Mucosa of gallbladder (tissue), 1 donor: ENCODE results near the gene HECW1. TPM values are rescaled to one million over a fixed set of nuclear protein-coding genes. Genes with fewer than 3 reads are reported as not detected.
"Not testable (repeated sequence)": the region's sequence is repeated elsewhere in the genome, so short reads cannot be mapped to it uniquely, and the experiment has no call there.

ENCODE experiments used
- DNase-seq: peaks from one replicate; pipeline ENCODE4 v3.0.0-alpha.2; 2020; ENCODE audit warnings: low spot score
- total RNA-seq: library from RNA; stranded (reverse); gene quantifications from one replicate; pipeline ENCODE4 v1.2.1, GENCODE V29; 2021
- donor health status: DM: no; HTN: no; CAD: no.

Gene HECW1
- total RNA-seq, 1 donor from 2014 or later: 3.8 TPM

GRCh38 chr7:43465581-43466554 lies 353.4 kb downstream of the HECW1 start:
- DNase-seq: no peak

DNA sequence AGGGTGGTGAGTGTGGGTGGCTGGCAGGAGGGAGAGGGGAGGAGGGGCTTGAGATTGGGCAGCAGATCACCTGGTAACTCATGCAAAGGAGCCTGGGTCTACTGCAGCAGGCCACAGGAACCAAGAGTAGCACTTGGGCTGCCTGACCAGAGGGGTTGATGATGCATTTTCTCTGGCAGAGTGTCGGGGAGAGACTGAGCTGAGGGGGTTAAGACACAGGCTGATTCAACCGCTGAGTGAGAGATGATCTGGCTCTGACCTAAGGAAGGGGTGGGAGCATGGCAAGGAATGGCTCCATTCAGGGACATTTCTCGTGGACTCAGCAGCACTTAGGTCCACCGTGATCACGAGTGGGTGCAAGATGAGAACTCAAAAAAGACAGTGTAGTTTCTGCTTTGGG lies 355.0 kb downstream of the HECW1 start:
- no peak for DNase-seq

DNA sequence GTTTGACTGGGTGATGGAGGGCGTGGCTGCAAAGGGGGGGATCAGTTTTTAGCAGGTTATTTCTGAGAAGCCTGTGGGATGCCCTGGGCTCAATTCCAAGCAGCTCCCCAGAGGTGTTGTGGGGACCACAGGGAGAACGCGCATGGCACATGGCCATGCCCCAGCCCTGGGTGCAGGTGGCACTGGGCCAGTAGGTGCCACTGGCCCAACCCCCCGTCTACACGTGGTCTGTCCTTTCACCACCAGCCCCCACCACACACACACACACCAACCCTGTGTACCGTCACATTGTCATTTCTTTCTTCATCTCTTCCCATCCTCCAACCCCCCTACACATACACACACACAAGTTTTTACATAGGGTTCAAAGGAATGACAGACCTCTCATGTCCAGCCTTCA lies 355.4 kb downstream of the HECW1 start:
- no peak for DNase-seq

DNA sequence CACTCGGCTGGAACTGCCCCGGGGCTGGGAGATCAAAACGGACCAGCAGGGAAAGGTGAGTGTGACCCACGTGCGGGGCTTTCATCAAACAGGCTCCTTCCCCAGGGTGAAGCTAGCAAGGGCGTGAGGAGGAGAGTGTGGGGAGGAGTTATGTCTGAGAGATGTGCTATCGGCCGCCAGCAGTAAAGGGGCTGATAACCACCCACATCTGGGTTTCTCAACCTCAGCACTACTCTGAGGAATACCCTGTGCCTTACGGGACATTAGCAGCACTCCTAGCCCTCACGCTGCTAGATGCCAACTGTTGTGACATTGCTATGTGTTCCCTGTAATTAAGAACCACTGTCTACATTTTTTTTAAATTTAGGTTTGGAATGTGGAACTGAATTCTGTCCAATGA lies 356.6 kb downstream of the HECW1 start:
- DNase-seq: no peak

DNA sequence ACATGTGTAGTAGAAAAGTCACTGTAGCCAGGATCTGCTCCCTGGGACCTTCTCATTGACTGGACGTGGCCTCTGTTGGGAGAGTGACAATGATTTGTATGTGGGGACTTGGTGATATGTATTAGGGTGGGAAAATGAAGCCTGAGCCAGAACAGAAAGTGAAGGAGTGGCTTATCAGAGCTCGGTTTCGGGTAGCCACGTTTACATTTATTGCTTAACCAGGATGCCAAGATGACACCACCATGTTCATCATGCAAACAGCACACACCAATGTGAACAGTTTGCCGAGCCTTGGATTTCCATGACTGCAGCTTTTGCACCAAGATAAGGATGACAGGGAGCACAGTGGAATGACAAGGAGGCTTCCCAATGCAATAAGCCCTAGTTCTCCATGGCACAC lies 357.7 kb downstream of the HECW1 start:
- DNase-seq: no peak

- DNase-seq: no peak
Measured at GRCh38 chr7:43475983-43476382, 363.5 kb downstream of the HECW1 start.

- no peak for DNase-seq
Measured at GRCh38 chr7:43476896-43477295, 364.4 kb downstream of the HECW1 start.

GRCh38 chr7:43479042-43479441 lies 366.6 kb downstream of the HECW1 start:
- no peak for DNase-seq

- no peak for DNase-seq
Measured at GRCh38 chr7:43479543-43479942, 367.1 kb downstream of the HECW1 start.

GRCh38 chr7:43480581-43480980 lies 368.1 kb downstream of the HECW1 start:
- DNase-seq: no peak

DNA sequence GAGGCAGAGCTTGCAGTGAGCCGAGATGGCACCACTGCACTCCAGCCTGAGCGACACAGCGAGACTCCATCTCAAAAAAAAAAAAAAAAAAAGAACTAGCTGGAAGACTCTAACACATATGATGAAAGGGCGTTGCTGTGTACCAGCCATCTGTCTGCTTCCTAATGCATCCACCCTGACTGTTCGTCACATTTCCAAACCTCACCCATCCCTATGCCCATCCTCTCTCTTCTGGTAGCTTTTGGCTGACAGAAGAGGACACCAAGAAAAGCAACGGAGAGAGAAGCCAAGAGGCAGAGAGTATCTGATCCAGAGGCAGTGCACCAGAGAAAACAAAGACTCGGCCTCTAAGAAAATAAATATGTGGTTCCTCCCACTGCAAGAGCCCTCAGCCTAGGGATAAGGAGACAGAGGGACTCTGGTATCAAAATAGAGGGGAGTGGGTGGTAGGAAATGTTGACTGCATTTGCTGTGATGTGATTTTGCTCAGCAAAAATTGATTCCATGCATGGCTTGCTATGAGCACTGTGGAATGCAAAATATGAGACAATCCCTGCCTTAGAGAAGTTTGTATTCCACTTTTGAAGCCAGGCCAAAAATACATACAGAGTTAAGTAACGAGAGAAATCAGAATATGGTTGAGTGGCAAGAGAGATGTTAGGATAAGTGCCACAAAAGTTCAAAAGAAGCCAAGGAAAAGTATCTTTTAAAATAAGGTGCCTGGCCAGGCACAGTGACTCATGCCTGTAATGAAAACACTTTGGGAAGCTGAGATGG lies 369.6 kb downstream of the HECW1 start:
- DNase-seq: no peak

DNA sequence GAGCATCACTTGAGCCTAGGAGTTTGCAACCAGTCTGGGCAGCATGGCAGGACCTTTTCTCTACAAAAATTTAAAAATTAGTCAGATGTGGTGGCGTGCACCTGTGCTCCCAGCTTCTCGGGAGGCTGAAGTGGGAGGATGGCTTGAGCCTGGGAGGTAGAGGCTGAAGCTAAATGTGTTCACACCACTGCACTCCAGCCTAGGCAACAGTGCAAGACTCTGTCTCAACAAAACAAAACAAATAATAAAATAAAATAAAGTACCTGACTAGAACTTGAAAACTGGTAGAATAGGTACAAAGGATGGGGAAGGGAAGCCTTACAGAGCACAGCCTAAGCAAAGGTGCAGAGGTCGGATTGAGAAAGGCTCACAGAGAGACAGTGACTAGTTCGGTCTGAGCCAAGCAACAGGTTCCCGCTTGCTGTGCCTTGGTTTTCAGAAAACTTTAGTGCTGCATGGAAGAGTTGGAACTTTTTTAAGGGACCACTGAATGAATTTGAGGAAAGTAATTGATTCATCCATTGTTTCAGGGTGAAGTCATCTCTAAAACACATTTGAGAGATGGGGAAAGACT lies 370.3 kb downstream of the HECW1 start:
- DNase-seq: no peak

- DNase-seq: no peak
Measured at GRCh38 chr7:43484678-43485395, 372.4 kb downstream of the HECW1 start.

DNA sequence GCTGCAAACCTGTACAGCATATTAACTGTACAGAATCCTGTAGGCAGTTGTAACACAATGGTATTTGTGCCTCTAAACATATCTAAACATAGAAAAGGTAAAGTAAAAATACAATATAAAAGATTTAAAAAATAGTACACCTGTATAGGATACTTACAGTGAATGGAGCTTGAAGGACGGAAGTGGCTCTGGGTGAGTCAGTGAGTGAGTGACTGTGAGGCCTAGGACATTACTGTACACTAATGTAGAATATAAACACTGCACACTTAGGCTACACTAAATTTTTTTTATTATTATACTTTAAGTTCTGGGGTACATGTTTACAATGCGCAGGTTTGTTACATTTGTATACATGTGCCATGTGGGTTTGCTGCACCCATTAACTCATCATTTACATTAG lies 373.1 kb downstream of the HECW1 start:
- no peak for DNase-seq

- DNase-seq: not testable (repeated sequence)
Measured at GRCh38 chr7:43486008-43486407, 373.6 kb downstream of the HECW1 start.

GRCh38 chr7:43486634-43487033 lies 374.2 kb downstream of the HECW1 start:
- DNase-seq: no peak

GRCh38 chr7:43487731-43488073 lies 375.3 kb downstream of the HECW1 start:
- DNase-seq: no peak

DNA sequence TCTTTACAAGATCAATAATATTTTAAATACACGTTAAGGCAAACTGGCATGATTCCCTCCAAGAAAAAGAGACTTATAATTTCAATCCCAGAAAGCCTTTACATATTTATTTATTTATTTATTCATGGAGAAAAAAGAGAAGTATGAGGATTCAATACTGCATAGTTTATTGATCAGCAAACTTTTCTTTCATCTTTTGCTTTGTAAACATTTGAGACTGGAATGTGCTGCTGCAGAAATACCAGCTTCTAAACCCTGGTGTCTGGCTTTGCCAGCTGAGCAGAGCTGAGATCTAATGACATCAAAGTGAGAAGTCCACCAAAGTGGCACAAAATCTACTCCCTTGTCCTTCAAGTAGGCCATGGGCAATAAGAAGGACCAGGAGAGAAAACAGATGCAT lies 376.8 kb downstream of the HECW1 start:
- DNase-seq: no peak

DNA sequence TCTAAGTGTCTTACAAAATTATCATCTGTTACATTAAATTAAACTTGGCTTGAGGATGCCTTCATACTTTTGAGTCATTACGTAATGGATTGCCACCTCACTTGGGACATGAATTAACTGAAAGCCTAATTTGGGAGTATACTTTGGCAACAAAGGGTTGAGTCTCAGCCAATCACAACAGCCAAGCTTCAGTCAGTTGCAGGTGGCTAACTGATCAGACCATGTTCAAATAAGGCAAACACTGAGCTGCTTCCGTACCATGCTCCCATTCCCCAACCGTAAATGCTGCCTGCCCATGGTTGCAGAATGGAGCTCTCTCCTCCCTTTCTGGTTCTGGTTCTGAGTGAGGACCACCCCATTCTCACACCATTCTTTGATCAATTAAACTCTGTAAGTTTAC lies 377.6 kb downstream of the HECW1 start:
- DNase-seq: no peak

DNA sequence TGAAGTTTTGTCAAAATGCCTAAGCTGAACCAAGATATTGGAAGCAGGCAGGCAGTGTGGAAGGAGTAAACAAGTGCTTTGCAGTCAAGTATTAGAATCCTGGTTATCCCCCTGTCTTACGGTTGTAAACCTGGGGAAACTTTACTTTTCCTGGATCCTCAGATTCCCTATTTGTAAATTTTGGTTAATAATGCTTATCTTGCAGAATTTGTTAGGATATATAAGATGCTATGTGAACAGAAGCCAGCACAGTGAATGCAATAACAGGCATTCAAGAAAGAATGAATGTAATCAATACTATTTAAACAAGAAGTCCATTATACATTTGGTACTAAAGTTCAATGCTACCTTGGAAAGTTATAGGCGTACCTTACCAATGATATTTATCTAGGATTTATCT lies 378.7 kb downstream of the HECW1 start:
- no peak for DNase-seq

- DNase-seq: no peak
Measured at GRCh38 chr7:43491984-43492383, 379.5 kb downstream of the HECW1 start.

DNA sequence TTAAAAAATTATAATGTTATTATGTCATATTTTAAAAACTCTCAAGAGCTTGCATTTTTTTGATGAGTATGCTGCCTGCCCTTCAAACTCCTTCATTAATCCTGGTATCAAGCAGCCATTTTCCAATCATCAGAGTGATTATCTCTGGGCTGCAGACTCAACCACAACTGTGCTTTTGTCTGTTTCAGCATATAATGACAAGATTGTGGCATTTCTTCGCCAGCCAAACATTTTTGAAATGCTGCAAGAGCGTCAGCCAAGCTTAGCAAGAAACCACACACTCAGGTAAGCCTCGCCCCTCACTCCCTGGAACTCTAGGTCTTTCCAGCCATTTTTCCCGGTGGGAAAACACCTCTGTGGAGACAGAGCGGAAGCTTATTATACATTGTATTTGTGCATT lies 380.4 kb downstream of the HECW1 start:
- DNase-seq: no peak
